Measurements from ENCODE around the gene WWP2.
A peak's percentile ranks its signal among the peaks of the same experiment; 100 is the strongest.
"Not testable (repeated sequence)": the region's sequence is repeated elsewhere in the genome, so short reads cannot be mapped to it uniquely, and the experiment has no call there.

WWP2 gene

DNA sequence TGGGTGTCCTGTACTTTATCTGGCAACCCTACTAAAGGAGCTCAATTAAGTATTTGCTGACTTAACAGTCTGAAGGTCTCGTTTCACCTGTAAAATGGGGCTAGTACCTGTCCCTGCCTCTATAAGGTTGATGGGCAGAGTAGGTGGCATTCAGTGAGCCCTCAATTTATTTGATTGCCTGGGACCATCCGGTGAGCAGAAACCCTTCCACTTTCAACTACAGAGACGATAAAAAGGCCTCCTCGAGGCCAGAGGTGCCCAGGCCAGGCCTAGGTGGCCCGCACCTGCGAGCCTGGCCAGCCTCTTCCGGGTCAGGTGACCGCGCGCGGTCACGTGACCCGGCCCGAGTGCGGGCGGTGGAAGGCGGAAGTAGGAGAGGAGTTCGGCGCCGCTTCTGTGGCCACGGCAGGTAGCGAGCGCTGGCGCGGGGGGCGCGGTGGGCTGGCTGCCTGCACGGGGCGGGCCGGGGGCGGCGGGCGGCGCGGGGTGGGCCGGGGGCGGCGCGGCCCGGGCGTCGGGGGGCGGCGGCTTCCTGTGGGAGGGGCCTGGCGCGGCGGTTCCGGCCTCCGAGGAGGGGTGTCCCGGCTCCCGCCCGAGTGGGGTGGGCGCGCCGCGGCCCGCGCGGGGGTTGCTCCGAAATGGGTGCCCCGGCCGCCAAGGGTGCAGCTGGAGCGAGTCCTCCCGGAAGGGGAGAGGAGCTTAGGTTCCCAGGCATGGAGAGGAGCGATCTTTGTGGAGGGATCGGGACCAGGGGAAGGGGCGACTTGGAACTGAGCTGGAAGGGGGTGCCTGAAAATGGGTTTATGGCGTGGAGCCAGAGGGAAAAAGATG is at the start of gene WWP2:
TSS of gene WWP2 (plus strand) at position 350 of the 831 bp plus-strand sequence. CDS start 24,679 bp downstream, outside the sequence.
- DNase-seq, result peak in 55 of 58 donors; percentile 28 to 89 (median 69)

DNA sequence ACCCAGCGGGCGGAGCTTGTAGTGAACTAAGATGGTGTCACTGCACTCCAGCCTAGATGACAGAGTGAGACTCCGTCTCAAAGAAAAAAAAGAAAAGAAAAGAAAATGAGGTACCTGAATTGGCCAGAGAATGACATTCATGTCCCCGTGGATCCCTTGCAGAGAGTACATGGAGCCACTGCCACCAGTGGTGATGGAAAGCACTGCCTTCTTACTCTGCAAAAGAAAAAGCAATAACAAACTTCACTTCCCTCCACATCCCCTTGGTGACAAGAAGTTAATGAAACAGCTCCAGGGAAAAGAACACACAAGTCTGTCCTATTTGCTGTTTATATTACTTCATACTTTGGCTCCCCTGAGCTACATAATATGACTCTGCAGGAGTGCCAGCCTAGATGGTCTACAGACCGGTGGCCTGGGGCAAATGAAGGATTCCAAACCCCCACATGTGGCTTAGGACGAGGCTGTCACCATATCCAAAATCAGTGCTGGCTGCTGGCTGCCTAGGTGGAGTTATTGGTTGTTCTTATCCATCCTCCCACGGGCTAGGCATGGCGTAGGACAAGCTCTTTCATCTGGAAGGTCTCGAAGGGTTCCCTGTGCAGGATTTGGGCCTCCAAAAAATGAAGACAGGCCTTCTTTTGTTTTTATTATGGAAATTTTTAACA is 49.1 kb upstream of the WWP2 start:
- DNase-seq, result no peak

DNA sequence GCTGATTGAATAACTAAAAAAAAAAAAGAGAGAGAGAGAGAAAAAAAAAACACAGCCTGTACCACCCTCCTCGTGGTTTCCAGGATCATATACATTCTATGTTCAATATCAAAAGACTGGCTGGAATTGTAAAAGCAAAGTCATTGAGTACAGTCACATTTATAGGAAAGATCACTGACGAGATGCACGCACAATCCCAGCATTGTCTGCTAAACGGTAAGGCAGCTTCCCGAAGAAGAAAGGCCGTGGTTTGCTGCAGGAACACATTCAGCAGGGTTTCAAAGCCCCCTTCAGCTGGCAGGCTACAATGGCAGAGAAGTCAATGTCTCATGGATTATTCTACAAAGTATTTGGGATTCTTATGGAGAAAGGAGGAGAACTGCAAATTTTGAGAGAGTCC is 45.1 kb upstream of the WWP2 start:
- peak in 3 of 58 donors; percentile 6 to 14 (median 10) for DNase-seq

- no peak for DNase-seq
Measured at GRCh38 chr16:69718111-69718764, 43.9 kb upstream of the WWP2 start.

DNA sequence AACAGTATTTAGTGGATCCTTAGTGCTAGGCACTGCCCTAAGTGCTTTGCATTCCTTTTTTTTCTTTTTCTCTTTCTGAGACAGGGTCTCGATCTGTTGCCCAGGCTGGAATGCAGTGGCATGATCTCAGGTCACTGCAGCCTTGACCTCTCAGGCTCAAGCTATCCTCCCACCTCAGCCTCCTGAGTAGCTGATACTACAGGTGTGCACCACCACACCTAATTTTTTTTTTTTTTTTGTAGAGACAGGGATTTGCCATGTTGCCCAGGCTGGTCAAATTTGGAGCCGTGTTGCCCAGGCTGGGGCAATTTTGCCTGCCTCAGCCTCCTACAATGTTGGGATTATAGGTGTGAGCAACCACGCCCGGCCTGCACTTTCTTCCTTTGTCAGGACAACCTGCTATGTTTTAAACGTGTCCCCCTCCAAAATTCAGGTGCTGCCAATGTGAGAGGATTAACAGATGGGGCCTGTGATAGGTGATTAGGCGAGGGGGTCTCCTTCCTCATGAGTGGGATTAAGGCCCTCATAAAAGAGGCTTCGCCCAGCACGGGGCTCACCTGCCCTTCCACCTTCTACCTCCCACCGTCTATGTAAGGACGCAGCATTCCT is 41.2 kb upstream of the WWP2 start:
- DNase-seq, result no peak

DNA sequence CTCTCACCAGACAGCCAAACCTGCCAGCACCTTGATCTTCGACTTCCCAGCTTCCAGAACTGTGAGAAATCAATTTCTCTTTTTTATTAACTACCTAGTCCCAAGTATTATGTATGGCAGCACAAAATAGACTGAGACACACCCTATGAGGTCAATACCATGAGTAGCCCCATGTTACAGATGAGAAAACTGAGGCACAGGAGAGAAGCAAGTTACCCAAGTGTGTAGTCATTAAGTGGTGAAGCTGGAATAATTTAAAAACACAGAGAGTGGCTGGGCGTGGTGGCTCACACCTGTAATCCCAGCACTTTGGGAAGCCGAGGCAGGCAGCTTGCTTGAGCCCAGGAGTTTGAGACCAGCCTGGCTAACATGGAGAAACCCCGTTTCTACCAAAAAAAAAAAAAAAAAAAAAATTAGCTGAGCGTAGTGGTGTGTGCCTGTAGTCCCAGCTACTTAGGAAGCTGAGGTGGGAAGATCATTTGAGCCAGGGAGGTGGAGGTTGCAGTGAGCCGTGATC is 40.6 kb upstream of the WWP2 start:
- DNase-seq, result no peak

DNA sequence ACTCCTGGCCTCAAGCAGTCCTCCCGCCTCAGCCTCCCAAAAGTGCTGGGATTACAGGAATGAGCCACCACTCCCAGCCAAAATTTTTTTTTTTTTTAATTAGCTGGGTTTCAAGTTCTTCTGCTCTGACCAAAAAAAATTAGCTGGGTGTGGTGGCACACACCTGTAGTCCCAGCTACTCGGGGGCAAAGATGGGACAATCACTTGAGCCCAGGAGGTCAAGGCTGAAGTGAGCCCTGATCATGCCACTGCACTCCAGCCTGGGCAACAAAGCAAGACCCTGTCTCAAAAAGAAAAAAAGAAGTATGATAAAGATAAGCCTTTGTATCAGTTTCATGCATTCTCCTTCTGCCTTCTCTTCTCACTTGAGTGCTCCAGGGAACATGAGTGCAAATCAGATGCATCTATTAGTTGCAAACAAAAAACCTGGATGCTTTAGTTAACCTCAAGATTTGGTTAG is 37.7 kb upstream of the WWP2 start:
- DNase-seq, result no peak

DNA sequence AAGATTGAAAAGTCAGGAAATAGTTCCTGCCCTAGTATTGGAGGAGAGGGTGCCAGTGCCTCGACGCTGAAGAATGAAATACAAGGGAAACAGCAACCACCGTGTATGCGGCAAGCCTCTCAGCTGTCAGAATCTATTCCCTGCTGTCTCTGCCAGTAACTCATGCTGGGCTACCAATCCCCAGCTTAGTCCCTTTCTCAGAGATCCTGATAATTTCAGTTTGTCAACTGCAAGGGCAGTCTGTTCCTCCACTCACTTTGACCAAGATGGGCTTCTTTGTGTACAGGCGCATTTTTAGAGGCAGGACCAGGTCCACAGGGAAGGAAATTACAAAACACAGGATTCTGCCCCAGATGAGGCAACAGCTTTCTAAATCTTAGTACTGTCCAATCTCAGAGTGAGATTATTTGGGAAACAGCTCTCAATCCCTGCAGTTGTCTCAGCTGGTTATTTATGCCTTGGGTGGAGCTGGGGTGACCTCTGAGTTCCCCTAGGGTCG is 37.1 kb upstream of the WWP2 start:
- peak in 1 of 58 donors; percentile 7 for DNase-seq

DNA sequence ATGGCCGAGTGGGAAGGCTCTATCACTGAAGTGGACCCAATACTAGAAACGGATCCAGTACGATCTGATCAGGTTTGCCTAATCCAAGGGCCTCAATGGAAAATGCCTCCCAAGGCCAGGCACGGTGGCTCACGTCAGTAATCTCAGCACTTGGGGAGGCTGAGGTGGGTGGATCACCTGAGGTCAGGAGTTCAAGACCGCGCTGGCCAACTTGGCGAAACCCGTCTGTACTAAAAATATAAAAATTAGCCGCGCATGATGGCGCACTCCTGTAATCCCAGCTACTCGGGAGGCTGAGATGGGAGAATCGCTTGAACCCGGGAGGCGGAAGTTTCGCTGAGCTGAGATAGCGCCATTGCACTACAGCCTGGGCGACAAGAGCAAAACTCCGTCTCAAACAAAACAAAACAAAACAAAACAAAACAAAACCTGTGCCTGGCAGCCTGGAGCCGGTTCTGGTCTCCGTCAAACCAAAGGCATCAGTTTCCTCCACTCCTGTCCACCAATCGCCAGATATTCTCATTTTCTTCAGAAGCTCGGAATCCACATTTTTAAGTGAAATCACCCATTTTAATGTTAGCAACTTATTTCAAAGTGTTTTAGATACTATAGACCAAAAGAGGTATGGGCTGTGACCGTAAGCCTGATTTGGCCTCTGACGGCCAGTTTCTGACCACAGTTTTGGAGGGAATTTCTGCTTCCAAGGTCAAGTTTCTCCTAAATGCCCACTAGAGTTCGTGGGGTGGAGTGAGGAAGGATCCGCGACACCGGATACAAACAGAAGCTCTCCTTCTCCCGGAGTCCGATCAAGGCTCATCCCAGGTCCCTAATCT is 36.4 kb upstream of the WWP2 start:
- DNase-seq, result no peak

GRCh38 chr16:69726313-69727060 is 35.6 kb upstream of the WWP2 start, which contains the start of gene NQO1:
Gene NQO1 (minus strand): TSS chr16:69726560. CDS start chr16:69726439, 121 bp downstream.
- peak; percentile 54 to 95 (median 85) for DNase-seq

GRCh38 chr16:69727916-69728270 is 34.2 kb upstream of the WWP2 start:
- peak in 45 of 58 donors; percentile 4 to 79 (median 40) for DNase-seq

GRCh38 chr16:69729030-69729429 is 33.1 kb upstream of the WWP2 start:
- DNase-seq, result not testable (repeated sequence)

DNA sequence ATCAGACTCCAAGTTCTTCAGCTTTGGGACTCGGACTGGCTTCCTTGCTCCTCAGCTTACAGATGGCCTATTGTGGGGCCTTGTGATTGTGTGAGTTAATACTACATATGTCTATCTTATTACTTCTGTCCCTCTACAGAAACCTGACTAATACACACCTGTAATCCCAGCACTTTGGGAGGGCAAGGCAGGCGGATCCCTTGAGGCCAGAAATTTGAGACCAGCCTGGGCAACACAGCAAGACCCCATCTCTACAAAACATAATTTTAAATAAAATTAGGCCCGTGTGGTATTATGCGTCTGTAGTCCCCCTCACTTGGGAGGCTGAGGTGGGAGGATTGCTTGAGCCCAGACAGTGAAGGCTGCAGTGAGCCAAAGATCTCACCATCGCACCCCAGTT is 30.9 kb upstream of the WWP2 start:
- DNase-seq, result not testable (repeated sequence)

DNA sequence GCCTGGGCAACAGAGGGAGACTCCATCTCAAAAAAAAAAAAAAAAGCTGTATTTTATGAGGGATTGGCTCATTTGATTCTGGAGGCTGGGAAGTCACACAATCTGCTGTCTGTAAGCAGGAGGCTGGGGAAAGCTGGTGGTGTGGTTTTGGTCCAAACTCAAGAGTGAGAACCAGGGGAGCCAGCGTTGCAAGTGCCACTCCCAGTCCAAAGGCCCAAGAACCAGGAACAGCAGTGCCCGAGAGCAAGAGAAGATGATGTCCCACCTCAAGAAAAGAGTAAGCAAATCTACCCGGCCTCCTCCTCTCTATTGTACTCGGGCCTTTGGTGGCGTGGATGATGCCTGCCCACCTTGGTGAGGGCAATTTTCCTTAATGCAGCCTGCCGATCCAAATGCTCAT is 30.0 kb upstream of the WWP2 start:
- DNase-seq, result no peak

DNA sequence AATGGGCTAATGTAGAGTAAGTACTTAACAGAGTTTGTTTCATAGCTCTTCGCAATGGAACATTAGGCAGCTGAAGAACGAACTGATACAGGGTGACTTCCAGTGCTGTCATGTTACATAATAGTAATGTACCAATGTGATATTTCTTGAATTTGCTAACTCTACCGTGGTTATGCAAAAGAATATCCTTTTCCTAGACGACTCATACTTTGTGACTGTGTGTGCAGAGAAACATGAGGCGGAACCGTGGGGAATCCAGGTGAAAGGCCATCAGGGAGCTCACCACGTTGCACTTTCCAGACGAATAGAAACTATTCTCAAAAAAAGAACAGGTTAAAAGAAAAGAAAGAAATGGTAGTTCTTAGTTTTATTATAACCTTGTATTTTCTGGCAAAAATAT is 20.6 kb upstream of the WWP2 start:
- DNase-seq, result no peak

DNA sequence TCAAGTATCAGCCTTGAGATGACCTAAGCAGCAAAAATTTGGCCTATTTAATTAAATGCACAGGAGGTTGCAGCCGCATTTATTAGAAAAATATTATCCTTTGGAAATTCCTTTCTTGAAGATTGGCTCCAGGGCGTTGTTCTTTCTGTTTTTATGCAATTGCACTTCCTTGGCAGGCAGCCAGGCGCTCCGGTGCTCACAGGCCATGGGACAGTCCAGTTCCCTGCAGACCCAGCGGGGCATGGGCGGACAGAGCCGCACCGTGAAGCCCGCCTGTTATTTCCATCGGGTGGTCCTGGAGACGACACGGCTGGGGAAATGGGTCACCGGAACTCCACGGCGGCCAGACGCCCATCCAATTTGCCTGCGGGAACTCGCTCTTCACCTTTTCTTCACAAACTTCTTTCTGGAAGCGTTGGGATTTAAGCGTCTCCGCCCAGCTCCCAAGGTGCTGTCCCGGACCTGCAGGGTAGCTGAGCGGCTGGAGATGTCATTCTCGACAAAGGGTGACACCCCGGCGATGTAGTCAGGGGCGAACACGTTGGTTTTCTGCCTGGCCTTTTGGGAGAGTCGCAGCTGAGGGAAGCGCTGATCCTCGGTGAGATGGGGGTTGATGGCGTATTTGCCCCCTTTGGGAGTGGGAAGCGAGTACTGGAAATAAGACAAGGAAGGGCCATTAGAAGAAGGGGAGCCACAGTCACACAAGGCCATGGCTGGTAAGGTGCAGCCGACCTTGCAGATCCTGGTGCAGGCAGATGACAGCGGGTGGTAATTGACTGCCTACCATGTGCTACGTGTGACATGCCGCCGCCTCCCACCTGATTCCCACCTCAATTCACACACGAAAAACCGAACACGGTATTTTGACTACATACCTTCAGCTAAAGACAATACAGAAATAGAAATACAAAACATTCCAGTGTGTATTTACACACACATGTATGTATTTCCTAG is 19.9 kb upstream of the WWP2 start:
- DNase-seq, result peak in 30 of 58 donors; percentile 1 to 44 (median 10)

GRCh38 chr16:69744363-69745231 is 17.5 kb upstream of the WWP2 start:
- no peak for DNase-seq

All from anterior cingulate cortex (tissue), 58 donors.